ENCODE results near the gene KIF26B.
"Not testable (repeated sequence)": the region's sequence is repeated elsewhere in the genome, so short reads cannot be mapped to it uniquely, and the experiment has no call there.

Gene KIF26B

GRCh38 chr1:245290836-245291235 lies 136.1 kb downstream of the KIF26B start:
- DNase-seq: no peak

GRCh38 chr1:245291351-245291750 lies 136.6 kb downstream of the KIF26B start:
- DNase-seq: no peak

DNA sequence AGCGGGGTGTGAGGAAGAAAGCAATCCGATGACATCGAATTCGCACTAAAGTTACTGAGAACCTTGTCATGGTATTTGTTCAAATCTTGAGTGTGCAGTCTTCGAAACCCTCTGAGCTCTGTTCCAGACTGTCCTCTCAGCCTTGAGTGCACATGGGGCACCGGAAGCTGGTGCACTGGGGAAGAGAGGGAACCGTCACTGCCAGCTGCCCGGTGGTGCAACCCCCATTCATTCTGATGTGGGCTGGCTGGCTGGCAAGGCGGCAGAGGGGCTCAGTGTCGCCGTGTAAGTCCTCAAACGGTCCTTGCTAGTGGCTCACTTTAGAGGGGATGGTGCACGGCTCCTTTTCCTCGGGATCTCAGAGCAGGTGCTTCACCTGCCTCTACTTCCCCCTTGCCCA lies 137.4 kb downstream of the KIF26B start:
- DNase-seq: no peak

DNA sequence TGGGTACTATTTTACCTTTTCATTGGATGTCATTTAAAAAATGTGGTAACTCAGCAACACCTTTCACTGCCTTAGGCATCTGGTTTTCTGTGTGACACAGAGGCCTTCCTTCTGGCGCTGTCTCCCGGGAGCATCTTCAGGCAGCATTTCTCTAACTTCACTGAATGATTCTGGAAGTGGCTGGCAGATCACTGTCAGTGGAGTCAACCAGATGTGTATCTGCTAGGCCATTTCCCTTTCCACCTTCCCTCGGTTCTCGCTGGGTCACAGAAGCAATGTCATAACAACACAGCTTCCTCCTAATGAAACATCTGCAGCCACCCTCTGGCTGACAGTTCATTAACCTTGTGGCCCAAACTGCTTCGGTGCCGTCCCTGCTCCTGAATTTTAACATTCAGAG lies 137.8 kb downstream of the KIF26B start:
- DNase-seq: no peak

- DNase-seq: no peak
These were observed 139.2 kb downstream of the KIF26B start for GRCh38 chr1:245294020-245294419.

DNA sequence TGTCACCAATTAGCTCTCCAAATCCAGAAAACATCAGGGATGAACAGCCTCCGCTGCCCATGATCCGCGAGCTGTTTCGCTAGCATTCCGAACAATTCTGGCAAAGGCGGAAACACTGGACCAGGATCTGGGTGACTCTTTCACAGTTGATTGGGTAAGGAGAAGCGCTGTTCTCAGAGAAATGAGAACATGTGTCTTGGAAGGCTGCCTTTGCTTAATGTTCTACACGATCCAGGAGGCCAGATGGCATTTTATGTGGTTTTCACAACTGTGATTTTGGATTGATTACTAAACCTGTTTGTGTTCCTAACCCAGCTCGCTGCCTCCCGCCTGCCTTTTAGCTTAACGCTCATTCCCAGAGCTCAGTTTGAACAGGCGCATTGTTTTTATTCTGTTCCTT lies 144.0 kb downstream of the KIF26B start:
- peak; percentile 80 for DNase-seq

GRCh38 chr1:245301162-245301580 lies 146.4 kb downstream of the KIF26B start:
- no peak for DNase-seq

DNA sequence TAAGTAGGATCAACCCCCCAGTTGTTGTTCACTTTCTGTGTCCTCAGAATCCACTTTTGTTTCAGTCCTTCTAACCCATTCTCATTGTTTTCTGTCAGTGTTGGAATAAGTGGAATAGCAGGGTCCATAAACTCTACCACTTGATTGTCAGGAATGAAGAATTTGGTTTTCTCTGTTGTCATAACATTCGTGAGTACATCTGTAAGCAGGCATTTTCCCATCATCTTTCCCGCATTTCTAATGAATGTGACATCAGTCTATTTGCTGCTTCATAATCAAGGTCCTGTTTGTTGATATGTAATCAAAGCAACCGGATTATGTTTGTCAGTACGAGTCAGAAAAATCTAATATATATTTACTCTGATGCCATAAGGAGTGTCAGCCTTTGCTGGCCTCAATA lies 147.1 kb downstream of the KIF26B start:
- DNase-seq: no peak

GRCh38 chr1:245304698-245305097 lies 149.9 kb downstream of the KIF26B start:
- DNase-seq: no peak

GRCh38 chr1:245306020-245306419 lies 151.2 kb downstream of the KIF26B start:
- no peak for DNase-seq

DNA sequence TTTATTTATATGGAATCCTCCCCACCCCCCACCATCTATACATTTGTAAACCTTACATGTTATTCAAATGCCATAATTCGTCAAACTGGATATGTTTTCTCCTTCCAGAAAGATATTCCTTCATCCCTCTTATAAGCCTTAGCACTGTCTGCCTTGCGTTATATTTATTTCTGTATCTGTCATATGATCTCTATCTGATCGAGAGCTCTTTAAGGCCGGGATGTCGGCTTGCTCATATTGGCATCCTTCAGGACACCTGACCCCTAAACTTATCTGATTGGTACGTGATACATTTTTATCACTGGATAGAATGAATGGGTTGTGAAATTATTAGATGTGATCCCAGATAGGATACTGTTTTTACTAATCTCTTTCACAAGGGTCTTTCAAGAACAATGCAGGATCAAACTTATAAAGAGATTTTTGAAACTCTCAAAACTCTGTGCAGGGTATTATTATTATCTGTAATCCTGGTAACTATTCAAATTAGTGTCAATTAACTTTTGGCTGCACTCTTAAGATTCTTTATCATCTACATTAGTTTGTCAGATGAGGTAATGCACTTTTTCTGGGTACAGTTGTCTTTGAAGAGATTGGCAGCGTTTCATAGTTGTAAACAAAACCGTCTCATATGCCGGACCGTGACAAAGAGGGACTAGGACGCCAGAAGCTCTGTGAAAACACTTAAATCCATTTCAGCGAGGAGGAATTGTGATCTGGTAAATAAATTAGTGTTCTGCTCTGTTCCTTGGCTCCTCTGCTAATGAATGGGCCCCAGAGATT lies 152.0 kb downstream of the KIF26B start:
- no peak for DNase-seq

GRCh38 chr1:245310571-245311531 lies 156.1 kb downstream of the KIF26B start:
- DNase-seq: no peak

DNA sequence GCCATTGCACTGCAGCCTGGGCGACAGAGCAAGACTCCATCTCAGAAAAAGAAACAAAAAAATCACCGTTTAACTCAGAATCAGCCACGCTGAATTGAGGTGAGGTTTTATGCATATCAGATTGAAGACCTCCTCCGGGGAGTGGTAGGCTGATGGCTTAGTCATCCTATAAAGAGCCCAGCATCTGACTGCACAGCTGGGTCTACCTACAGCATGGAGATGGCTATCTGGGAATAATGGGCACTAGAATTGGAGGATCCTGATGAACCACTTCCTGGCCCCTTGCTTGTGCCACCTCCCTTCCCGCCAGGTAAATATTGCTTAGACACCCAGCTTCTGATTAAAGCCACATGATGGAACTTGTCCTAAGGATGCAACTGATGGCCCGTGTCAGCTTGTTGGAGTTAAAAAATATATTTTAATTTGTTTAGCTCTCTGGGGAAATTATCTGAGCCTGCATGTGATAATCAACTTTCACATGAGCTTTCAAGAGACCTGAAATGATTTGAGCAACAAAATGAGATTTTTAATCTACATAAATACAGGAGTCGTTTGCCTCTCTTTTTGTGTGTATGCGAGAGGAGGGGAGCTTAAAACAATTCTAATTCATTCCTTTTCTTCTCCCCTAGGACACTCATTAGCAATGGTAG lies 157.2 kb downstream of the KIF26B start:
- DNase-seq: no peak

DNA sequence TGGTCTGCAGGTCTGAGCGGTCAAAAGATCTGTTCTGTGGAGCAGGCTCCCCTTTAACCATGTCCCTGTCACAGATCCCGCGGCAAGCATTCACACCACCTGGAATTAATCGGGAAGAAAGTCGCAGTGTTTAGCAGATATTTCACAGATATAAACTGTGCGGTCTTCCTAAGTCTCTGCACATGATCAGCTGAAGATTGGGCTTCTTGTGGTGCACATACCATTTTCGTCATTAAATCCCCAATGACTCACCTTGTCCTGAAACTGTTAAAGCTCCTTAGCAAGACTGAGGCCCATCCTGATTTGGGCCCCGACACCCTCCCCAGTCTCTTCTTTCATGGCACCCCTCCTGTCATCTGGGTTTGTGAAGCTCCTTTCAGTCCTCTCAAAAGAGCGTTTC lies 158.8 kb downstream of the KIF26B start:
- DNase-seq: no peak

DNA sequence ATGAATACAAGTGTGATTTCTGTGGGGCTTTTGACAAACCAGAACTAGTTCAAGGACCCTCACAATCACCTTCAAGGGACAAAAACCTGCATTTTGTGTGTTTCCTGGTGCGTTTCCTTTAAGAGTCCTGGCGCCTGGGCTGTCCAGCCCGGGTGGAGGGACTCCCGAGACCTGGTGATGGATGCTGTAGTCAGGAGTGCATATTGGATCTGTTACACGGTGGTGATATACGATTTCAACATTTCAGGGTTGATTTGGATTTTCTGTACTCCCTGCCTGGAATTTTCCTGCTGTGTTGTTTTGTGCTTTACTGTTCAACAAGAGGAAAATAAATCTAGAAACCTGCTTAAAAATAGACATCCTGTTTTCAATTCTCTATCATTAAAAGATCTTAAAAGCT lies 162.0 kb downstream of the KIF26B start:
- no peak for DNase-seq

GRCh38 chr1:245317217-245317616 lies 162.4 kb downstream of the KIF26B start:
- DNase-seq: no peak

- DNase-seq: no peak
These were observed 164.3 kb downstream of the KIF26B start for GRCh38 chr1:245319094-245319493.

DNA sequence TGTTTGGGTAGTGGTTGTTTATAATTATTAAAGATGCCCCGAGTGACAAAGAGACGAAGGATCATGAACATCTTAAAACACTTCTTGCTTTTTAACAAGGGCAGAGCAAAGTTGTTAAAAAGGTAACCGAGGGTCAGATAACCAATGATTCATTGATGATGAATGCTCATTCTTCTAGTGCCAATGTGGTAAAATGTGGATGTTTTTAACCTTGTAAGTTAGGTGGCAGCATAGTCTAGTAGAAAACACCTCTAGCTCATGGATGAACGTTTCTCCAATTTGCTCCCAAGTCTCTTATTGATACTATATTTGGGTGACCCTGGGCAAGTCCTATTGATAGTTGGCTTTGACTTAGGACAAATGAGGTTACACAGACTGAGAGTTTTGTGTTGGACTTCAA lies 167.9 kb downstream of the KIF26B start:
- peak; percentile 61 for DNase-seq

DNA sequence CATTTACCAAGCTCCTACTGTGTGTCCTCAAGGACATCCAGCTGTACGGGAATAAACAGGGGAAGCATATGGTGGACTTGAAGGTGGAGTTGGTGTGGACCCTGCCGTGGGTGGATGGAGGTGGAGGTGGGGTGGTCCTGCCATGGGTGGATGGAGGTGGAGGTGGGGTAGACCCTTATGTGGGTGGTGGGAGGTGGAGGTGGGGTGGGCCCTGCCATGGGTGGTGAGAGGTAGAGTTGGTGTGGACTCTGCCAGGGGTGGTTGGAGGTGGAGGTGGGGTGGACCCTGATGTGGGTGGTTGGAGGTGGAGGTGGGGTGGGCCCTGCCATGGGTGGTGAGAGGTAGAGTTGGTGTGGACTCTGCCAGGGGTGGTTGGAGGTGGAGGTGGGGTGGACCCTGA lies 169.0 kb downstream of the KIF26B start:
- DNase-seq: not testable (repeated sequence)

GRCh38 chr1:245325922-245326795 lies 171.4 kb downstream of the KIF26B start:
- DNase-seq: no peak

DNA sequence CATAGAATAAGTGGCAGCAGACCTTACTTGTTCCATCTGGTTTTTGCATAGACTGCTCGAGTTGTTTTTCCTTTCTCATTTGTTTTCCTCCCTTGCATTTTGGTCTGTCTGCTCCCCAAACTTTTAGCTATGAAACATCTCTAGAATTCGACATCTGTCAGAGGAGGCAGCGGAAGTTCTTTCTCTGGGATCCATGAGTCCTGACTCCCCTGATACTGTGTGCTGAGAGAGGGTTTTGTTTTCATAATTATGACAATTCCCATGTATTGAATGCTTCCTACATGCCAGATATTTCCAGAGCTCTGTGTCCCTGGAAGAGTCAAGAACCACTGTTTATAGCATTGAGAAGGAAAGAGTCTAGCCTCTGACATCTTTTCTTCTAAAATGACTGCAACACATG lies 172.6 kb downstream of the KIF26B start:
- no peak for DNase-seq

DNA sequence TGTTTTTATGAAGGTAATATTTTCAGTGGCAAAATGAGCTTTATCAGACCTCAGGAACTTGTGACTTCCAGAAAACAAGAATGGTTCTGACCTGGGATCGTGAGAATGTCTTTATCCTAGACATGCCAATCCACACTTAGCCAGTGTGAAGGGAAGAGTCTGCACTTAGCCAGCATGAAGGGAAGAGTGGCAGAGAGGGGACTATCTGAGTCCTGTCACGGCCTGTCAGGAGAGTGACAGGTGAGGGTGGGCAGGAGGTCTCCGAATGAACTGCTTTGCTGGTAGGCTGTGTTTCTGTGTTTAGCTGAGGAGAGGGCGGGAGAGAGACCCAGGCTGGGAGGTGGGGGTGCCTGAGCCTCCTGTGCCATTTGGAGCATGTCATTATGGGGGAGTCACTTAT lies 173.1 kb downstream of the KIF26B start:
- DNase-seq: no peak

Data from kidney glomerular epithelial cell (primary cell).